Activated CD4-positive, alpha-beta T cell treated with anti-CD3 and anti-CD28 coated beads, Interleukin-2, amount 50 U/mL, for 48 hours (primary cell): ENCODE results near the gene OR6M1.

Experiments
- DNase-seq, 2 experiments: peaks; one replicate each; pipeline ENCODE4 v3.0.0-alpha.2; 2020

Gene OR6M1, protein sequence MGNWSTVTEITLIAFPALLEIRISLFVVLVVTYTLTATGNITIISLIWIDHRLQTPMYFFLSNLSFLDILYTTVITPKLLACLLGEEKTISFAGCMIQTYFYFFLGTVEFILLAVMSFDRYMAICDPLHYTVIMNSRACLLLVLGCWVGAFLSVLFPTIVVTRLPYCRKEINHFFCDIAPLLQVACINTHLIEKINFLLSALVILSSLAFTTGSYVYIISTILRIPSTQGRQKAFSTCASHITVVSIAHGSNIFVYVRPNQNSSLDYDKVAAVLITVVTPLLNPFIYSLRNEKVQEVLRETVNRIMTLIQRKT

GRCh38 chr11:123806249-123806648 is at the start of gene OR6M1:
OR6M1 (minus strand) TSS chr11:123806349; CDS start chr11:123806349, 0 bp downstream.
- DNase-seq, result no peak

DNA sequence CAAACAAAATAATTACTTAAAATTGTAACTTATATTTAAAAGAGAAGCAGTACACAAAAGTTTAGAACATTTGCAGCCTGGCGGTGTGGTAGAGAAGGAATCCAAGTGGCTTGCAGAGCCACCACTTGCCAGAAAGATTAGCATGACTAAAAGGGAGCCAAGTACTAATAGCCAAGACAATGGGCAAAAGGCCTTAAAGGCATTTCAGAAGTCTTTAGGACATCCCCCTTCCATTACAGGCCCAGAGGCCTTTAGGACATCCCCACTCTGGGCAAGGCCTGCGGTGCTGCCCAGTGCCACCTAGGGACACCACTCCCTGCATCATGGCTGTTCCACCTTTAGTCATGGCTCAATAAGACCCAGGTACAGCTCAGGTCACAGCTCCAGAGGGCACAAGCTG is 46.9 kb upstream of the OR6M1 start:
- no peak for DNase-seq

GRCh38 chr11:123852321-123852720 is 46.2 kb upstream of the OR6M1 start:
- DNase-seq, result no peak

- DNase-seq, result no peak
Measured at GRCh38 chr11:123851110-123851509, 45.0 kb upstream of the OR6M1 start.

GRCh38 chr11:123841174-123841573 is 35.0 kb upstream of the OR6M1 start:
- DNase-seq, result no peak

GRCh38 chr11:123839131-123839530 is 33.0 kb upstream of the OR6M1 start:
- DNase-seq, result no peak

DNA sequence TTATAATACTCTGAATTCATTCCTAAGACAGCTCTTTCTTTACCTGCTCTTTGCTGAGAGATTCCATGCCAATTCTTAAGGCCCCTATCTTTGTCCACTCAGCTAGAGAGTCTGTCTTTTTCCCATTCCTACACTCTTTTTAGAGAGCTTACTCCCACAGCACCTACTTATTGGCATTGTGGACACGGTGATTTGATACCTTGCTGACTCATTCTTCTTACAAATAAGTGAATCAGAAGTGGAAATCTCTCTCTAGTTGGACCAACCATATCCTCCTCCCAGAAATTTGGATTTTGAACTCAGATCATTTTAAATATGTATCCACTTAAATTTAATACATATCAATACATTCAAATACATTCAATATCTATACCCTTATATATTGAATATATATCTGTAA is 32.5 kb upstream of the OR6M1 start:
- no peak for DNase-seq

GRCh38 chr11:123838199-123838598 is 32.0 kb upstream of the OR6M1 start:
- no peak for DNase-seq

GRCh38 chr11:123833095-123833494 is 26.9 kb upstream of the OR6M1 start:
- DNase-seq, result no peak

GRCh38 chr11:123829745-123830144 is 23.6 kb upstream of the OR6M1 start:
- no peak for DNase-seq

DNA sequence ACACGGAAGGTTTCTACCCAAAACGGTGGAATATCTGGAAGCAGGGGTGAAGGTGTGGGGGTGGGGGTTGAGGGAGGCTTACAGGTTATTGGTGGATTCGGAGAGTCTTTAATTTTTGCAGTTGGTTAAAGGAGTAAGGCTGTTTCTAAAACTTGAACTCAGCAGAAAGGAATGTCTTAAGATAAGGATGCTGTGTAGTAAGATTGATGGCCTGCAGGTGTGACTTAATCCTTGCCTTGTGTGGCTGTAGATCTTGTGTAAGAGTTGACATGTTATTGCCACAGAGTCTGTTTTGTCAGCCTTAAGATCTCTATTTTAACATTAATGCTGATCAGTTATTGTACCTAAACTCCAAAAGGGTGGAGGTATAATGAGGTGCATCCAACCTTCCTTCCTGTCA is 16.4 kb upstream of the OR6M1 start:
- no peak for DNase-seq

DNA sequence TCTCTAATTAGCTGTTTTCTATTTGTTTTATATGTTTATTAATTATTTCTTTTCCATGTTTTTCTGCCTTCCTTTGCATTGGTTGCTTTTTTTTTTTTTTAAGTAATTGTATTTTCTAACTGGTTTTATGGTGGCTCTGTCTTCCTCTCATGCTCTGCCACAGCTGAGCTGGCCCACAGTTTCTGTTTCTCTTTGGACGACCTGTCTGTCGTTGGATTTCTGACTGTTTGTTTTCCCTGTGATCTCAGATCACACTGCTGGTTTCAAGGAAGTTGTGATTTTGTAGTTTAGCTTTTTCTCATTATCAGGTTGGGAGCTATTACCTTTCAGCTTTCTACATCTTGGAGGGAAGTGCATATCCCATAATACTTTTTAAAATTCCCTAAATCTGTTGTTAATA is 15.9 kb upstream of the OR6M1 start:
- no peak for DNase-seq

DNA sequence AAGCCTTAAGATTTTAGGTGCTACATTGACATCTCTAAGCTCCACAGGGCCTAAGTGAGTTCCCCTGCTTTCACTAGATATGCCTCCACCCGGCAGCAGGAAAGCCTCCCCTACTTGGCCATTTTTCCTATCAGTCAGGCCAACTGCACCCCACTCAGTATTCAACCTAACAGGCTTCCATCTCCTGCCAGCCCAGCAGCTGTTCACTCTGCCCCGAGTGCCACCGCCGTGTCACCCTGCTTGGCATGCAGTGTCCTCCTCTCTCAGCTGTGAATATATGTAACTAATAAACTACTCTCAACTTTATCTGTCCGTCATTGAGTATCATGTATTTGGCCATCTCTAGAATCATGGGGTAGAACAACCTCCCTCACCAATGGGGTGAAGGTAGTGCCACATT is 9.0 kb upstream of the OR6M1 start:
- DNase-seq, result no peak

- no peak for DNase-seq
Measured at GRCh38 chr11:123801765-123802164, 4.4 kb downstream of the OR6M1 start.

DNA sequence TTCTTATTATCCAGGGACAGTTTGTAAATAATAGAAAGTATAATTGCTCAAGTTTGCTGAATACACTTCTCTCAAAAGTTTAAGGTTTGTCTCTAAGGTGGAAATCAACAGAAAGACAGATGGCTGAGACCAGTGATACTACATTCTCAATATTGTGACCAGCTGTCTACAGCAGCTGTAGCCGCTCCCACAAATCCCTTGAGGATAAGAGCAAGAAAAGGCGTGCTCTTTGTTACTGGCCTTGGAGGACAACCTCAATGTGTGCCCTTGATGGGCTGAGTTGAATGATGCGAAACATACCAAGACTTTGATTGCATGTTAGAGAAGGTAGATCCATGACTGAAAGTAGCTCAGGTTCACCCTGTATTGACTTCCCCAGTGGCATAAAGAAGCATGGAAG is 6.1 kb downstream of the OR6M1 start:
- DNase-seq, result no peak

DNA sequence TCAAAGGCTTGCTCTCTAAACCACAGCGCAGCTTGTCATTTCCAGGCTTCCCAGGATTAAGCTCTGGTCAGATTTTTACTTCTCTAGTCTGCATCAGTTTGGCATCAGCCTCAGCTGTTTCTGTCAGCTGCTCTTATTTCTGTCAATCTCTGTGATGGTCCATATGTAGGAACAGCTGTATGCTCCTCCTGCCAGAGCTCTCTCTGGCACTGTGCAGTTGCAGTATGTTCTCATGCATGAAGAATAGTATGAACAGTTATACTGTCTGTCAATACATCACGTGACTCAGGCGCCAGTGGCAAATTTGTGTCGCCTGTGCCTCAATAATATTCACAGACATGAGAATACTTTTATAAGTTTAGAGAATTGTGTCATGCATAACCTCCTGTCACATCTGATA is 6.7 kb downstream of the OR6M1 start:
- DNase-seq, result no peak

- no peak for DNase-seq
Measured at GRCh38 chr11:123798513-123799252, 7.5 kb downstream of the OR6M1 start.

GRCh38 chr11:123798079-123798478 is 8.1 kb downstream of the OR6M1 start:
- DNase-seq, result no peak

DNA sequence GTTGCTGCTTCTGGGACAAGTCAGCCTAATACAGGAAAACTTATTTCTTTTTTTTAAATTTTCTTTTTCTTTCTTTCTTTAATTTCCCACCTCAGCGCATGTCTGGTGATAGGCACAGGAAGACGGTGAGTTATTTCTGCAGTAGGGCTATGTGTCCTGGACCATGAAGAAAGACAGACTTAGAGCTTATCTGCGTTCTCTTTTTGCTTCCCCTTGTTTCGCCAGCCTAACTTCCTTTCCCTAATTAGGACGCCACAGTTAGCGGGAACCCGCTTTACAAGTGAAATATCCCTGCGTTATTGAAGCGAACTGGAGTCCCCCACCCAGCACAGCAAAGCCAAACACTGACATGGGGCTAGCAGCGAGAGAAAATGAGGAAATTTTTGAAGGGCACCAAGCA is 8.6 kb downstream of the OR6M1 start:
- no peak for DNase-seq

- DNase-seq, result no peak
Measured at GRCh38 chr11:123797114-123797513, 9.0 kb downstream of the OR6M1 start.

DNA sequence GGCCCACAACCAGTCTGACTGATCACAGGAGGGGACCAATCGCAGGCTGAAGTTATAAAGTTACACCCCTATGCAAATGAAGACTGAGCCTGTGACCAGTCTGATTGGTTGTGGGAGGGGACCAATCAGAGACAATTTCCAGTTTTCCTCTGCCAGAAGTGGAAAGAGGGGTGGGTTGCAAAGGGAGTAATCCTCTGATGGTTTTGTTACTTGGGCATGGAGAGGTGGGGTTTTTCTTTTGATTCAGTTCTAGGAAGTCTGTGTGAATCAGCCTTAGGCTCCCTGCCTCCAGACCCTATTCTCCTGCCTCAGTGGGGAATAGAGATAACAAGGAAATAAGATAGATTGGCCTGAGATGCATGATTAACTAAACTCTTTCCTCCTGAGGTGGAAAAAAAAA is 9.9 kb downstream of the OR6M1 start:
- no peak for DNase-seq

- DNase-seq, result no peak
Measured at GRCh38 chr11:123783536-123783935, 22.6 kb downstream of the OR6M1 start.

DNA sequence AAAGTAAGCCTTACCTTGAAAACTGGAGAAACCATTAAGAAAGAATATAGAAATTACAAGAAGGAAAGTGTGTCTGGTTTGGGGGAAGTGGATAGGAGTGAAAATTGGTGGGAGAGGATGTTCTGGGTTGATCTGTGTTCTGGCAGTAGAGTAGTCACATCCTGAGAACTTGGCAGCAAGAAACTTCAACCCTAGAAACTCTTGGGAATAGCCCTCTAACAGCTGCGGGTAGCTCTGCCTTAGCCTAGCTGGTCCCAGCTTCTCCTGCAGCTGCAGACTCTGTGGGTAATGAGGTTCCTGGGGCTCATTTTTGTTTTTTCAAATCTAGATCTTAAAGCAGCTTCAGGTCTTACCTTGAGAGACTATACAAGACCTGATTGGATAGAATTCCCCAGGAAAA is 27.6 kb downstream of the OR6M1 start:
- no peak for DNase-seq

DNA sequence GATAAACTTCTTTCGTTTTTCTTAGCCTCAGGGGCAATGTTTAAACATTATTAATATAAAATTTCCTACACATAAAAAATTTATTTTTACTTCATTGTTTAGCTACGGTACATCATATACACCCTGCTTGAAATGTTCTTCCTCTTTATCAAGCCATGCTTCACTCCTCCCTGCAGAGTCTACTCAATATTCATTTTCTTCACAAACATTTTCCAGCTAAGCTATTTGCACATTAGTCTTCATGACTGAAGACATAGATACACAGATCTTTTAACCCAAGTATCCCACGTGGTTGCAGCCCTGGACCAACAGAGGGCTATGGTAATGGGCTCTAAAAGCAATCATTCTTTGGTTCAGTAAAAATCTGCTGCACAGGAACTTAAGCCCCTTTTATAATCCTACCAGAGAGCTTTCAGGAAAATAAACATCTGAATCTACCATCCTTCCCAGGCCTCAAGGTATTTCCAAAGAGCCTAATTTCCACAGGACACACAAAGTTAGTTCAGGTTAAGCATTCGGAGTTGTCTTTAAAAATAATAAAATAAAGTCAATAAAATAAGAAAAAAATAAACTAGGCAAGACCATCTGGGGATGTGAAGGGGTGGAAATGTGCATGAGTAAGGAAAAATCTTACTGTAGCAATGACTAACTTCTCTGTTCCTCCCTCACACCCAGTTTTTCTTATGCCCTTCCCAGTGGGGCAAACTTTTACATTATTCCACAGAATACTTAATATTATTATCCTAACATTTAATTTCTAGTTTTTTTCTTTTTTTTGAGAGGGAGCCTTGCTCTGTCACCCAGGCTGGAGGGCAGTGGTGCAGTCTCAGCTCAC is 30.2 kb downstream of the OR6M1 start:
- DNase-seq, result no peak
